Activated CD4-positive, alpha-beta T cell treated with anti-CD3 and anti-CD28 coated beads, Interleukin-2, amount 50 U/mL, for 1 hour (primary cell): ENCODE data around the gene ELL.
"Not testable (repeated sequence)": the region's sequence is repeated elsewhere in the genome, so short reads cannot be mapped to it uniquely, and the experiment has no call there.

ENCODE experiments used
- DNase-seq: peaks from one replicate; pipeline ENCODE4 v3.0.0-alpha.2; 2020

The ELL gene

DNA sequence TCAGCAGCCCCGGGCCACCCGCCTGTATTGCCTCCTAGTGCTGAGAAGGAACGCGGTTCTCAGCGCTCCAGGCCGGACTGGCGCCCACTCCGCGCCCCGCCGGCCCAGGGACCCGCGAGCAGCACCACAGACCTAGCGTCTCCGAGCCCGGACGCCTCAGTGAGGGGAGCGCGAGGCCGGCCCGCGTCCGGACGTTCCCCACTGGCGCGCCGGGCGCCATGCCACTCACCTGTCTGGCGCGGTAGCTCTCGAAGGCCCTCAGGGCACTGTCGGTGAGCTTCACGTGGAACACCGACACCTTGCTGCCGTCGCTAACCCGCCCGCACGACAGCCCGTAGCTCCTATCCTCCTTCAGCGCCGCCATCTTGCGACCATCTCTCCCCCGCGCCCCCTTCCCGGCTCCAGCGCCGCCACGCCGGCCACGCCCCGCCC lies at the start of gene ELL:
TSS of gene ELL (minus strand) at position 379 of the 432 bp plus-strand sequence. CDS start at position 364, 15 bp downstream.
- DNase-seq, result no peak

DNA sequence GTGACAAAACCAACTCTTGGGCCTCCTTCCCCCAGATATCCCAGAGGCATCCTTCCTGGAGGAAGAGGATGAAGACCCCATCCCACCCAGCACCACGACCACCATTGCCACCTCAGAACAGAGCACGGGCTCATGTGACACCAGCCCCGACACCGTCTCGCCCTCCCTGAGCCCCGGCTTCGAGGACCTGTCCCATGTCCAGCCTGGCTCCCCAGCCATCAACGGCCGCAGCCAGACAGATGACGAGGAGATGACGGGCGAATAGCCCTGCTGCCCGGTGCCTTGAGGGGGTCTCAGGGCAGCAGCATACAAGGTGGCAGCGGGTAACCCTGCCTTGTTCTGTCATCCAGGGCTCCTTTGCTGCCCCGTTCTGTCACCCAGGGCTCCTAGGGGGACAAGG lies 46.5 kb upstream of the ELL start:
- no peak for DNase-seq

DNA sequence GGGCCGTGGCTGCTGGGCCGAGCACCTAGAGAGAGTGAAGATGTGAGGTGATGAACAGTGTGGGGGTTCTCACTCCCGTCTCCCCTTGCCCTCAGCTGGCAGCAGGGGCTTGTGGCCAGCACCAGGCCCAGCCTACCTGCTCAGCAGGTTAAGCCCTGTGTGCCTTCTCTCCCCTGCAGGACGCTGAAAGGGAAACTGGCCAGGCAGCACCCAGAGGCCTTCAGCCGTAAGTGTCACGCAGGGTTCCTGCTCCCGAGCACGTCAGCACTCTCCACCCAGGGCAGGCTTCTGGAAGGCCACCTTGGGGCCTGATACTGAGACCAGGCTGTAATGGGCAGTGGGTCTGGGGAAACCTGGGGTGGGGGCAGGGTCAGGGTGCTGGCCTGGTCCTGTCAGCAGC lies 45.1 kb upstream of the ELL start:
- DNase-seq, result no peak

DNA sequence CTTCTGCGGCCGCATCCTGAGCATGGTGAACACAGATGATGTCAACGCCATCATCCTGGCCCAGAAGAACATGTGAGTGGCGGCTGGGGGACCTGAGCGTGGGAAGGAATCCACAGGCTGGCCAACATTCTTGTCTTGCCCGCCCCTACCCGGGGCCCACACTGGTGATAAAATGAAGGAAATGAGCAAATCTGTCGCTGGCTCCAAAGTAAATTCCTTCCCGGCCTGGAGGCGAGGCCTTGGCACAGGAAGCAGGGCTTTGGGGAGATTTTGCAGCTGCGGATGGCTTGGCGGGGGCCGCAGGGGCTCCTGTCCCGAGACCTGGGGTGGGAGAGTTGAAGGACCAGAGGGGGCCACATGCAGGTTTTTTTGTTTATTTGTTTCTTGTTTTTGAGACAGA lies 40.2 kb upstream of the ELL start:
- DNase-seq, result no peak

DNA sequence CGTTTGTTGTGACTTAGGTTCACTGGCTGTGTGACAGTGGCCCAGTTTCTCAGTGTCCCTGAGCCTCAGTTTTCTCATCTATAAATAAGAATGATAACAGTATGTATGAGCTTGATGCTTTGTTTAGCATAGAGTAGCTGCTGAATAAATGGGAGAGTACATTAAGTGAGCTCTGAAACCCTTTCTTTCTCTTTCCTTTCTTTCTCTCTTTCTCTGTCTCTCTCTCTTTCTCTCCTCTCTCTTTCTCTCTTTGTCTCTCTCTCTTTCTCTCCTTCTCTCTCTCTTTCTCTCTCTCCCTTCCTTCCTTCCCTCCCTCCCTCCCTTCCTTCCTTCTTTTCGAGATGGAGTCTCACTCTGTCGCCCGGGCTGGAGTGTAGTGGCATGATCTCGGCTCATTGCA lies 37.8 kb upstream of the ELL start:
- DNase-seq, result no peak

DNA sequence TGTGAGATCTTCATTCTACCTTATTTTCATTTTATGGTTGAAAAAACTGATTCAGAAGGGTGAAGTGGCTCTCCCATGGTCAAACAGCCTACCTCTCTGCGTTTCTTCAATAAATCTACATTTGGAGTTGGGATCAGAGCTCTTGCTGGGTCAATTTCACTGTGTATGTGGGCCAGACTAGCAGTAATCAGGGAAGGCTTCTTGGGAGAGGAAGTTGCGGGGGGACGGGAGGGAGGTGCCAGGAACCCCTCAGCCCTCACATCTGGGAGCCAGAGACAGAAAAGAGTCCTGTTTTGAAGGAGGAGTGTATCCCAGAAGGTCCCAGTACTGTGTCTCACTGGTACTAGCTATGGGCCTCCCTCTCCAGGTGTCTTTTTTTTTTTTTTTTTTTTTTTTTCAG lies 36.7 kb upstream of the ELL start:
- DNase-seq, result no peak

DNA sequence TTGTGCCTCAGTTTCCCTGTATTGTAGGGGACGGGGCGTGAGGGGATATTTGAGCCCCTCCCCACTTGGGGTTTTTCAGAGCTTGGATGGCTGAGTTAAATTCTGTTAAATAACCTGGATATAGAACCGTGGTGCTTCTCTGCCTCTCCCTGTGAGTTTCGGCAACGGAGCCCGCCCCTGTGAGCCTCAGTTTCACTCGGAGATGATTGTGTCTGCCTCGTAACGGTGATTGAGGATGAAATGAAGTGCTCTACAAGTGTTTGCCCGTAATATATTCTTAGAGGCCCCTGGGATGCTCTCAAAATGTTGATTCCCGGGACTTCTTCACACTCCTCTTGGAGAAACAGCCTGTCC lies 36.3 kb upstream of the ELL start:
- peak; percentile 7 for DNase-seq

DNA sequence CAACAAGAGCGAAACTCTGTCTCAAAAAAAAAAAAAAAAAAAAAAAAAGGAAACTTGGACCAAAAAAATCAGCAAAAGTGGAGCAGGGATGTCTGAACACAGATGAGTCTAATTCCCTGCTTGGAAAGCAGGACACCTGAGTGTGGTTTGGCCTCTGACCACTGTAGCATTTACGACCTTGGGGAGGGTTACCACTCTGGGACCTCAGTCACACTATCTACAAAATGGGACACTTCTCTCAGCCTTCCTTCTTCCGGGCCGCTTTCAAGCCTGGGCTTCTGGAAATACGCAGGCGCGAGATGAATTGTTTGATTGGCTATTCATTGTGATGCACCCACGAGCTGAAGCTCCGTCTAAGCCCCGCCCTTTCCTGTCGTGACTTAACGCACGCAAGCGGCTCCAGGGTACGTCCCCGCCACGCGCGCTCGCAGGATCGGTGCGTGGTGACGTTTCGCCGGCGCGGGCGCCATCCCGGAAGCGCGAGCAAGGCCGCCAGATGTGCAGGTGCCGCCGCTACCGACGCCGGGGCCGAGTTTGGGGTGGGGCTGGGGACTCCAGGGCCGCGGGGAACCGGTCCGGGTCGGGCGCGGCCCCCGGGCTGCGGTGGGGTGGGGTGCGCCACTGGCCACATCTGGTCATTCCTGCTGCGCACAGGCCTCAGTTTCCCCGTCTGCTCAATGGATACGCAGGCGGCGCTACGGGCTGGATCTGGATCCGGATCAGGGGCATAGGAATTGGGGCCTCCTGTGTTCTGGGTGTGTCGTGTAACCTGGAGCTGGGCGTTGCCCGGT lies 35.7 kb upstream of the ELL start, which contains the start of gene KXD1:
TSS of gene KXD1 (plus strand) at position 460 of the 791 bp plus-strand sequence. CDS start 4,187 bp downstream, outside the sequence.
- peak; percentile 97 for DNase-seq

DNA sequence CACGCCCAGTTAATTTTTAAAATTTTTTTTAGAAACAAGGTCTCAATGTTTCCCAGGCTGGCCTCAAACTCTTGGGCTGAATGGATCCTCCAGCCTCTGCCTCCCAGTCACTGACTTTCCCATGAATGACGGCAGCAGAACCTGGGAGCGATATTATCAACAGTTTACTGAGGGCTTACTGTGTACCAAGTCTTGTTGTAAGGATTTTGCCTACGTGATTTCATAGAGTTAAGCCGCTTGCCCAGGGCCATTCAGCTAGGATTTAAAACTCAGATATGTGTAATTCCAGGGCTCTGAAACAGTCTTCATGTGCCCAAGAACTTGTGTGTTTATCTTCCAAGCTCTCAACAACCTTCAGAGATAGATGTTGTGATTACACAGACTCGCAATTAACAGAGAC lies 29.8 kb upstream of the ELL start:
- no peak for DNase-seq

DNA sequence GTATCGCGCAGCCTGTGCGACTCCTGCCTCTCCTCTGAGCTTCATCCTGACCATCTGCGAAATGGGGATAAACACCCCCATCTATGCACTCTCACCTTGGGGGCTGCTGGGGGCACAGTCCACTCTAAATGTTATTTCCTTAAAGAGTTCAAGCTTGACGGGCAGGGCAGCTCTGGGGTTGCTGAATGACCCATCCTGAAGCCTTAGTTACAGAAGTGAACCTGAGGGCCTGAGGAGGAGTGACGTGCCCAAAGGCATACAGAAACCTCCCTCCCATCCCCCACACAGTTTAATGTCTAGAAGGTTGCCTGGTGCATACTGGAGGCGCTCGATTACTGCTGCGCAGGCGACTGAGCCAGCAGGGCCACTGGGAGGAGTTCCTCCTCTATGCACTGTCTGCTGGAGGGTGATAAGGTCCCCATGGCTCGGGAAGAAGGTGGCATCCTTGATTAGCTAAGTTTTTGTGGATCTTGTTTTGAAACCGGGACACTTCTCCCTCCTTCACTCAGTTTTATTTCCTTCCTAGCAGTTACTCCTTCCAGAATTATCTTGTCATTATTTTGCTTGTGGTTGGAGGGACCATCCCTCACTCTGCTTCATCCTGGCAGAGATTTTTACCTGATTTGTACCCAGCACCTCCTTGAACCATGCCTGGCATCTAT lies 22.1 kb upstream of the ELL start:
- peak; percentile 68 for DNase-seq

DNA sequence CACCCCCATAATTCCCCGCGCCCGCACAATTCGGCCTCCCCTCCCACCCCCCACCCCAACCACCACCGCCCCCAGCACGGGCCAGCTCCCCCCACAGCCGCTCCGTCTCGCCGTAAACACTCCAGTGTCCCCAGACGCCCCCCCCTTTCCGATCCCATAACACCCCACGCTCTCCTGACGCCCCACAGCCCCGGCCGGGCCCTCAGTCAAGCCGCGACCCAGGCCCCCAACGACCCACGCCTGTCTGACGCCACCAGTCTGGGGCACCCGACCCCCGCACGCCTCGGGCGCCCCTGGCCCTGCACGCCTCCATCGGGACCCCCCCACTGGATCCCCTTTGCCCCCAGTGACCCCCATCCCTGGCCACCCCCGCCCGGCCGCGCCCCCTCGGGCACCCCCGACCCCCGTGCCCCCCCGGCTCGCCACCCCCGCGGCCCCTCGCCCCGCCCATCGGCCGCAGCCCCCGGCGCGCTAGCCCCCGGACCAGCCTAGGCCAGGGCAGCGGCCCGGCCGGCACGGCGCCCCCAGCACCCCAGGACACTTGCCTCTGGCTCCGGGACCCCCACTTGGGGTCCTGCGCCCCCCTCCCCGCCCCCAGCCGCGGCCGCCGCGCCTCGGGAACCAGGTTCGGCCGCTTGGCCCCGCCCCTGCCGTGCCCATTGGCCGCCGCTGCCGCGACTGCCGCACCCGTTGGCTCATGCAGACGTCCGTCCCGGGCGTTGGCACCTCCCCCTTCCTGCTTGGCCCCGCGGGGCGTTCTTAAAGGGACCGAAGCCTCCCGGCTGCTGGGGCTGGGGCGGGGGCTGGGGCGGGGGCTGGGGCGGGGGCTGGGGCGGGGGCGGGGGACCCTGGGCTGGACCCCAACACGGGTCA lies 21.3 kb upstream of the ELL start, which contains the start of gene FKBP8:
TSS of gene FKBP8 (minus strand) at position 633 of the 873 bp plus-strand sequence. CDS start 1,603 bp downstream, outside the sequence.
- peak; percentile 94 for DNase-seq

DNA sequence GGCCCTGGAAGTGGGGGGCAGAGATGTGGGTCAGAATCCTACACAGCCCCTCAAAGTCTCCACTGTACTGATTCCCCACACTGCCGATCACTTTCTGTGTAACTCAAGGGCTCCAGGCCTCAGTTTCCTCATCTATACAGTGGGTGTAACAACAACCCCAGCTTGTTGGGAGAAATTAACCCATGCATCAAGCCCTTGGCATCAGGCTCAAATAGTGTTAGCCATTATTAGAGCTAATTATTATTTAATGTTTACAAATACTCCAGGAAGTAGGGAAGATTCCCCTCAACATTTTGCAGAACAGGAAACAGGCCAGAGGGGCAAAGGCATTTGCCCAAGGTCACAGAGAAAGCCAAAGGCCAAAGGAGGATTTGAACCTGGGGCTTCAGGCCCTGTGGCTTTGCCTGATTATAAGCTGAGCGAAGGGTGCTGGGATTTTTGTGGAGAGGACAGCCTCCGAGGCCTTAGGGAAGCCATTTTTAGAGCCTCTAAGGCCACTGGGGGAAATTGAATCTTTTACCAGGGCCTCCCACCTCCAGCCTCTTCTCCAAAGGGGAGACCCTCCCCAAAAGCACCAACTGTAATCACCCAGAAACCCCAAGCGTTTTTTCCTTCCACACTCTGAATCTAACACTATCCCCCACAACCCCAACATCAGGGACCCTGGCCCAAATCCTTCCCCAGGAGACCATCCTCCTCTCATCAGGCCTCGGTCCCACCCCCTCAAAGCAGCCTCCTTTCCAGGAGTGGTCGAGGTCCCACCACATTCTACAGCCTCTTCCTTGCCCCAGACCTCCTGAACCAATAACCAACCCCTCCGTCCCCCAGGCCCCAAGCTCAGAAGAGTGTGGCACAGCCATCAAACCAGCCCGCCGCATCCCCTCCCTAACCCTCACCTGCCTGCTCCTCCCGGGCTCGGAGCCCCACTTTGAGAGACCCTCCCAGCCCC lies 20.4 kb upstream of the ELL start:
- no peak for DNase-seq

DNA sequence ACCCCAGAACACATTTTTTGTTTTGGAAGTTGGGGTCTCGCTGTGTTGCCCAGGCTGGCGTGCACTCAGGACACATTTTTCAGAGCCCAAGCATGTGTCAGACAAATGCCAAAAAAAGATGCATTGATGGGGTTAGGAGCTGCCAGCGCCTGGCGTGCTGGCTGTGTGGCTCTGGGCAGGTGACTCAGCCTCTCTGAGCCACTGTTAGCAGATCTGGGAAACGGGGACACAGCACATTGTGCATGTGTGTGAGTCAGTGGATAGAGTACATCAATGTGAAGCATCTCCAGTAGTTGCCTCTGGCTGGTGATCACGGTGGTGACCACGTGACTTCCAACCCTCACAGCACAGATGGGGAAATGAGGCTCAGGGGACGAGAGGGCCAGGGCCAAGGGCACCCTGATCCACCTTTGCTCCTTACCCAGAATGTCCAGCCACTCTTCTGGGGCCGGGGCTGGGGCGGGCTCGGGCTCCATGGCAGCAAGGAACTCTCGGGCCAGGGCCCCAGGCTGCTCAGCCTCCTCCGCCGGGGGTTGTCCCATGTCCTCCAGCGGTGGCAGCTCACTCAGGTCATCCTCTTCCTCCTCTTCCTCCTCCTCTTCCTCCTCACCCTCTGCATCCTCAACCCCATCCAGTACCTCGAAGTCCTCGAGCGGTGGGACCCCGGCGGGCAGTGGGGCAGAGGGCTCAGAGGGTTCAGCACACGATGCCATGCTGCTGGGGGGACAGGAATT lies 19.6 kb upstream of the ELL start:
- DNase-seq, result no peak

DNA sequence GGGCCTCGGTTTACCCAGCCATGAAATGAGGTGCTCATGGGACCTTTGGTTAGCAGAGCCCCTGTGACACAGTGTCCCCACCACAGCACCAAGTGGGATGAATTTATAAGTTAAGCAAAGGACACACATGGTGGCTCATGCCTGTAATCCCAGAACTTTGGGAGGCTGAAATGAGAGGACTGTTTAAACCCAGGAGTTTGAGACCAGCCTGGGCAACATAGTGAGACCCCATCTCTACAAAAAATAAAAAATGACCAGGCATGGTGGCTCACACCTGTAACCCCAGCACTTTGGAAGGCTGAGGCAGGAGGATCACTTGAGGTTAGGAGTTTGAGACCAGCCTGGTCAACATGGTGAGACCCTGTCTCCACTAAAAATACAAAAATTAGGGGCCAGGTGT lies 18.3 kb upstream of the ELL start:
- DNase-seq, result not testable (repeated sequence)

DNA sequence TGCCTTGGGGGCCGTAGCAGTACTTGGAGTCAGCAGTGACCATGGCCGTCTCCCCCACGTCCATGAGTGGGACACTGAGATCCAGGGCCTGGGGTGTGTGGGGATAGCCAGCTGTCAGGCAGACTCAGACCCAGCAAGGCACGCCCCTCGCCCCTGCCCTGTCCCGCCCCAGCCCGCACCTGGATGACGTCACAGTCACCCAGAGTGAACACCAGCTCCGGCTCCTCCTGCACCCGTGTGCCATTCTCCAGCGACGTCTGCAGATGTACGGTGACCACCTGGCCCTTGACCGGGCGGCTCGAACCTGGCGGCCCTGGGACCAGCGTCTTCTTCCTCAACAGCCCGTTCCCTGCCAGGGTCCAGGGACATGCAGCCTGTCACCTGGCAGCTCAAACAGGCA lies 17.5 kb upstream of the ELL start:
- no peak for DNase-seq

DNA sequence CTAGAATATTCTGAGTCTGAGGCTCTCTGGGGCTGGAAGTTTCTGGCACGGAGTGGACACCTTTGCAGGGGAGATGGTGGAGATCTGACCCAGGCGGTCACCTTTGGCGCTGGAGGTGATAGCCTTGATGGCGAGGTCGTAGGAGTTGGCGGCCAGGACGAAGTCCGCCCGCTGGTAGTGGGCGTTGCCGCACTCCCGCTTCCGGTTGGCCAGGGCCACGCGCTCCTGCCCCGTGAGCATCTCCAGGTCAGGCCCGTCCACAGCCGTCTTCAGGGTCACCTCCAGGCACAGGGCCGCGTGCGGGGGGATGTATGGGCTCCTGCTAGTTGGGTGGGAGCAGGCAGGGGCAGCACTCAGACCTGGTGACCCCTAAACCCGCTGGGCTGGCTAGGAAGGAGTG lies 16.2 kb upstream of the ELL start:
- no peak for DNase-seq

DNA sequence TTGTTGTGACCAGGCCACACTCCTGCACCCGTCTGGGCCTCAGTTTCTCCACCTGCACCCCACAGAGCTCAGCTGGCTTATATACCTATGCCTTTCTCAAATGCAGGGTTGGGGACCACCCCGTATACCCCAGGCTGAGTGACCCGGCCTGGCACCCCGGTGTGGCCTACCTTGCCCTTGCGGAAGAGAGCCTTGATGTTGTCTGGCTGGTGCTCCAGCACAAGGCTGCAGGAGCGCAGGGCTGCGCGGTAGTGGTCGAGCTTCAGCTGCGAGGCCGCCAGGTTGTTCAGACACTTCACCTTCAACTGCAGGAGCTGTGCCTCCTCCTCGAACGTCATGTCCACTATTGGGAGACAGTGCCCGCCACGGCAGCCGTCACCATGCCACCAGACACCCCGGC lies 15.6 kb upstream of the ELL start:
- DNase-seq, result no peak

DNA sequence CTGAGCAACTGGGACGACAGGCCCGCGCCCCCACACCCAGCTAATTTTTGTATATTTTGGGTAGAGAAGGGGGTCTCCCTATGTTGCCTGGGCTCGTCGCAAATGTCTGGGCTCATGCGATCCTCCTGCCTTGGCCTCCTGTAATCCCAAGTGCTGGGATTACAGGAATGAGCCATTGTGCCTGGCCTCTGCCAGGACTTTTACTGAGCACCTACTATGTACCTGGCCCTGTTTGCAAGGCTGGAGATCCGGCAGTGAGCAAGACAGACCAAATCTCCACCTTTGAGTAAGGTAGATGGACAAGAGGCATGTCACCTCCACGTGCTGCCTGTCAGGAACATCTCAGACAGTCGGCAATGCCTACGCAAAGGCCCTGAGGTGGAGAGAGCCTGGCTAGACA lies 14.6 kb upstream of the ELL start:
- no peak for DNase-seq

DNA sequence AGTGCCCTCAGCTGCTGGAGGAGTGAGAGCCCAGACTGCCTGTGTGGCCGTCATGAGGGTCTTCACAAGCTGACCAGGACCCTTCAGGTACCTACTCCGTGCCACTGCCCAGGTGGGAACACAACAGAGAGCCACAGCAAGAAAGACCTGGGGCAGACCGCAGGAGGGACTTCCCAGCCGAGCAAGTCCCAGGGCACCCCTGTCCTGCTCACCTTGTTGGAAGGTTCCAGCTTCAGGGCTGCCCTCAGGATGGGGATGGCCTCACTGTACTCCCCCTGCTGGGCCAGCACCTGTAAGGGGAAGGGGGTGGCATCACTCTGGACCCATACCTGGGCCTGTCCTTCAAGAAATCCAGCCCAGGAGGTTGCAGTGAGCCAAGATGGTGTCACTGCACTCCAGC lies 11.2 kb upstream of the ELL start:
- DNase-seq, result no peak

DNA sequence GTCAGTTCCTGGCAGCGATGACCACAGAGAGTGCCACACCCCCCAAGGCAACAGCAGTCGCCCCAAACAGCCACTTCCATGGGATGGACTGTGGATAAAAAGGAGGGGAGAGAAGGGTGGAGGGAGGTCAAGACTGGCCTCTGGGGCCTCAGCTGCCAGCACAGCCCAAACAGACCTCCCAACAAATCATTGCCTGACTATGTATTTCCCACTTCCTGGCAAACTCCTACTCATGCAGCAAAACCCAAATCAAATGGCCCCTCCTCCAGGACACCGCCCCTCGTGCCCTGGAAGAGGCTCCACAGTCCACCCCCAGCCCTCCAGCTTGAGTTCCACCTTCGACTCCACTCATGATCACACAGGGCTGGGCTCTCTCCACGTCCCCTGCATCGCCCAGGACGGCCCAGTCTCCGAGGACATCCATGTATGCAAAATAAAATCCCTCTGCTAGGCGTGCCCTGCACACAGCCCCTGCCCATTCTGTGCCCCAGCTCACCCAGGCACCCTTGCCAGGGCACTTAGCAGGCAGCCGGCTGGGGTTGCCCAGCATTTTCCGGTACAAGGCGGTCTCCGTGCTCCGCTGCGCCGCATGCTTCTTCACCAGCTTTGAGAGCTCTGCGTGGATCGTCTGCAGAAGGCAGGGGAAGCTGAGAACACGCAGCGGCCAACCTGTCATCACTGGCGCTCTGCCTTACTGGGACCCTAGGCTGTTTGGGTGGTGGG lies 10.5 kb upstream of the ELL start:
- no peak for DNase-seq

DNA sequence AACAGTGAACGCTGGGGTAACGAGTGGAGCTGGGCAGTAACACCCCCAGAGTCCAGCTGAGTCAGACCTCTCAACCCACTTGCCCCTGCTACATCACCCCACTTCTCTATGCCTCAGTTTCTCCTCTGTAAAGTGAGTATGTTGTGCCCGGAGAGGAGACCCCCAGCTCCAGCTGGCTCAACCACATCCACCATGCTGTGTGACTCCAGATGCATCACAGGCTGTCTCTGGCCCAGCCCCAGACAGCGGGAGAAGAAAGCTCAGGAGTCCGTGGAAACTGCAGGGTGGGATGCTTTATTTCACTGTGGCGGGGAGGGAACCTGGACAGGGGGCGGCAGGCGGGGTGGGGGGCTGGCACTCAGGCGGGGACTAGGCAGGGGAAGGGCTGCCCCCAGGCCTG lies 9.6 kb upstream of the ELL start:
- no peak for DNase-seq
